Large intestine (tissue), 1 donor: ENCODE results near the gene OR2J1. TPM values are rescaled to one million over a fixed set of nuclear protein-coding genes. Genes with fewer than 3 reads are reported as not detected.

Experiments used
- polyA plus RNA-seq: library from polyadenylated mRNA; unstranded; fragments of 120-200 nt; gene quantifications from one replicate; pipeline ENCODE4 v1.2.1, GENCODE V29; 2013

The OR2J1 gene
- polyA plus RNA-seq, 1 donor = not detected

Other genes with a start within 250 kb of the OR2J1 start
- 72.9 TPM for gene TRIM27, start 175.5 kb upstream of the OR2J1 start, polyA plus RNA-seq
- gene ZNF311, start 94.2 kb upstream of the OR2J1 start, polyA plus RNA-seq = 3.2 TPM
- not detected for gene OR2W1, start 54.3 kb upstream of the OR2J1 start, polyA plus RNA-seq
- gene OR2B3, start 12.2 kb upstream of the OR2J1 start, polyA plus RNA-seq = not detected
- not detected for gene OR2J3, start 8.6 kb downstream of the OR2J1 start, polyA plus RNA-seq
- not detected for gene OR2J2, start 71.4 kb downstream of the OR2J1 start, polyA plus RNA-seq
- not detected for gene OR14J1, start 202.2 kb downstream of the OR2J1 start, polyA plus RNA-seq